ENCODE data around the gene LY6G6F. TPM values are rescaled to one million over a fixed set of nuclear protein-coding genes. Genes with fewer than 3 reads are reported as not detected.

LY6G6F gene
- total and polyA plus RNA-seq, 4 donors = 0.21 to 2.2 TPM; not detected in 2

- Histone ChIP-seq H3K27ac (ENCODE audit: low read depth in 1 of 2, low read length in 1 of 2) (peak overlapping the region; percentile 56 to 90), H3K4me1 (ENCODE audit: control insufficient read depth in 5 of 5, insufficient read depth in 5 of 5, low read length in 5 of 5) (peaks cover 3 to 27% (median 9%) of the 10 kb centered on the region in 5 donors), H3K9me3 (ENCODE audit: control insufficient read depth in 4 of 4, insufficient read depth in 3 of 4, low read length in 3 of 4) (no peaks in the 10 kb centered on the region), H3K4me3 (peak overlapping the region; percentile 77), H3K9ac (ENCODE audit: insufficient read depth in 1 of 2, low read length in 2 of 2) (peak overlapping the region; percentile 65 to 67), H3K27me3 (ENCODE audit: control insufficient read depth in 3 of 3, insufficient read depth in 3 of 3, low read length in 2 of 3) (no peaks in the 10 kb centered on the region), H3K36me3 (ENCODE audit: control insufficient read depth in 4 of 4, insufficient read depth in 4 of 4, low read length in 4 of 4) (peaks cover 11 to 51% (median 37%) of the 10 kb centered on the region in 4 donors)
- no peak for ATAC-seq (ENCODE audit: insufficient read depth, low FRiP score)
- 4 to 6% methylated on average over 15 of the region's 15 CpGs for WGBS, 2 donors
- no peak for TF ChIP-seq CTCF (IDR thresholded peaks at IDR 0.05; ENCODE audit: control extremely low read depth, extremely low read depth)
- no peak for DNase-seq
These were observed 40.2 kb upstream of the LY6G6F start for GRCh38 chr6:31666337-31666965.

- Histone ChIP-seq H3K27me3 (ENCODE audit: control insufficient read depth in 3 of 3, insufficient read depth in 3 of 3, low read length in 2 of 3) (no peaks in the 10 kb centered on the region), H3K36me3 (ENCODE audit: control insufficient read depth in 4 of 4, insufficient read depth in 4 of 4, low read length in 4 of 4) (peaks cover 19 to 49% (median 40%) of the 10 kb centered on the region in 4 donors), H3K4me3 (no peak within 1 kb of the TSS), H3K27ac (ENCODE audit: low read depth in 1 of 2, low read length in 1 of 2) (no peak within 1 kb of the TSS), H3K9ac (ENCODE audit: insufficient read depth in 1 of 2, low read length in 2 of 2) (no peak within 1 kb of the TSS), H3K4me1 (ENCODE audit: control insufficient read depth in 5 of 5, insufficient read depth in 5 of 5, low read length in 5 of 5) (peaks cover 0 to 7% (median 4%) of the 10 kb centered on the region in 5 donors), H3K9me3 (ENCODE audit: control insufficient read depth in 4 of 4, insufficient read depth in 3 of 4, low read length in 3 of 4) (no peaks in the 10 kb centered on the region)
- ATAC-seq (ENCODE audit: insufficient read depth, low FRiP score) = no peak
- 82 to 92% methylated on average over 8 of the region's 8 CpGs for WGBS, 2 donors
- no peak for TF ChIP-seq CTCF (IDR thresholded peaks at IDR 0.05; ENCODE audit: control extremely low read depth, extremely low read depth)
- DNase-seq = no peak
These were observed 37.0 kb upstream of the LY6G6F start, which contains the start of gene LY6G5B for GRCh38 chr6:31669676-31670075. TSS of gene LY6G5B (plus strand) at chr6:31669976. CDS start at chr6:31670951, 975 bp downstream.

GRCh38 chr6:31676322-31676903 lies 30.3 kb upstream of the LY6G6F start:
- Histone ChIP-seq H3K36me3 (ENCODE audit: control insufficient read depth in 4 of 4, insufficient read depth in 4 of 4, low read length in 4 of 4) (peaks cover 2 to 19% (median 6%) of the 10 kb centered on the region in 4 donors), H3K9ac (ENCODE audit: insufficient read depth in 1 of 2, low read length in 2 of 2) (no peak overlapping the region), H3K27me3 (ENCODE audit: control insufficient read depth in 3 of 3, insufficient read depth in 3 of 3, low read length in 2 of 3) (no peaks in the 10 kb centered on the region), H3K9me3 (ENCODE audit: control insufficient read depth in 4 of 4, insufficient read depth in 3 of 4, low read length in 3 of 4) (no peaks in the 10 kb centered on the region), H3K4me1 (ENCODE audit: control insufficient read depth in 5 of 5, insufficient read depth in 5 of 5, low read length in 5 of 5) (peaks cover 0 to 12% (median 4%) of the 10 kb centered on the region in 5 donors), H3K4me3 (no peak overlapping the region), H3K27ac (ENCODE audit: low read depth in 1 of 2, low read length in 1 of 2) (no peak overlapping the region)
- 84% methylated on average over 4 of the region's 4 CpGs for WGBS, 2 donors
- ATAC-seq (ENCODE audit: insufficient read depth, low FRiP score) (no peak), DNase-seq (no peak)
- TF ChIP-seq CTCF (IDR thresholded peaks at IDR 0.05; ENCODE audit: control extremely low read depth, extremely low read depth) = no peak
